A549 treated with RU486 at 1 μM for 4 hours (cell line): ENCODE results near the gene MEPE. TPM values are rescaled to one million over a fixed set of nuclear protein-coding genes. Genes with fewer than 3 reads are reported as not detected.

Experiments used
- total RNA-seq: library from RNA; stranded (reverse); fragments of 200-300 nt; extraction: Qiagen RNA extraction; gene quantifications from 5 replicates; pipeline ENCODE4 v1.2.3, GENCODE V29; 2022; ENCODE audit warnings: low read depth

Gene MEPE, protein sequence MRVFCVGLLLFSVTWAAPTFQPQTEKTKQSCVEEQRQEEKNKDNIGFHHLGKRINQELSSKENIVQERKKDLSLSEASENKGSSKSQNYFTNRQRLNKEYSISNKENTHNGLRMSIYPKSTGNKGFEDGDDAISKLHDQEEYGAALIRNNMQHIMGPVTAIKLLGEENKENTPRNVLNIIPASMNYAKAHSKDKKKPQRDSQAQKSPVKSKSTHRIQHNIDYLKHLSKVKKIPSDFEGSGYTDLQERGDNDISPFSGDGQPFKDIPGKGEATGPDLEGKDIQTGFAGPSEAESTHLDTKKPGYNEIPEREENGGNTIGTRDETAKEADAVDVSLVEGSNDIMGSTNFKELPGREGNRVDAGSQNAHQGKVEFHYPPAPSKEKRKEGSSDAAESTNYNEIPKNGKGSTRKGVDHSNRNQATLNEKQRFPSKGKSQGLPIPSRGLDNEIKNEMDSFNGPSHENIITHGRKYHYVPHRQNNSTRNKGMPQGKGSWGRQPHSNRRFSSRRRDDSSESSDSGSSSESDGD
- total RNA-seq = not detected in 5 replicates

DNA sequence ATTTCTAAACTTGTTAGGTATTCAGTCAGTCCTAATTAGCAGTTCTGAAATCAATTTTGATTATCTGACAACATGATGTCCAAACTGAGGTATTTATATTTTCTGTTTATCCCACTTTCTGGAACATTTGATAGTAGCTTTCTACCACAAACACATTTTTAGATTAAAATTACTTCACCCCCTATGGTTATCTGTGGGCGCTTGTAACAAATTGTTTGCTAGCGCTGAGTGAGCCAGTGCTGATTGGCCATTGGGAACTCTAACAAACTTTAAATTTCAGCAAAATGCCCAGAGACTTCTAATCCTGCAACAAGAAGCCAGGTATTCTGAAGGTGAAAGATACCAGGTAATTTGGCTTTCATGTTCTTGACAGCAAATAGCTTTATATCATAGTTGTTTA, at the start of gene MEPE:
Gene MEPE, plus strand, starts transcription at position 301 of the 400 bp plus-strand sequence. CDS start 1,746 bp downstream, outside the sequence.

DNA sequence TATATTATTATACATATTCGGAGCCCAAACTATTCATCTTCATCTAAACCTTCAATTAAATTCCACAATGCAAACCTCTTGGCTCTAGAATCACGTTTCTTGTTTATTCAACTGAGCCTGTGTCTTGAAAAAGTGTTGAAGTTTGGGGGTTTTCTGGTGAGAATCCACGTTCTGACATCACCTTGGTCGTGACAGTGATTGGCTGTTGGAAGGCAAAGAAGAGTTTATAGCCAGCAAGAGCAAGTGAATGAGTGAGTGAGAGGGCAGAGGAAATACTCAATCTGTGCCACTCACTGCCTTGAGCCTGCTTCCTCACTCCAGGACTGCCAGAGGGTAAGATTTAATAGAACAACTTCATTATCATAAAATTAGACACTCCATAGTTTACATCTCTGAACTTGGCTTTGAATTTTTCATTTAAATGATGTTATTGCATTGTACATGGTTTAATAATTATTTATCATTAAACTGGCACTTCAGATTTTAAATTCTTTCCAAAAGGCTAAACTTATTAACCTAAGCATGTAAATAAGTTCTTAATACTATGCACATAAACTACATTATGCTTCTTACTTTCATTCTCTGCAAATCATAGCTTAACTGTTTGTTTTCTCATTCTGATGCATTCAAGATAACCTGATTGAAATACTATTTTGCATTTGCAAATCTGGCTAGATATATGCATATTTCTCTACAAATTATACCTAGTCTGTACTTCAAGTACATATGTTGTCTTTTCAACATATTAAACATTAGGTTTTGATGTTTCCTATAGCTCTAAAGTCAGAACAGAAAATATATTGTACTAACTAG, 33.3 kb upstream of the MEPE start, which contains the start of gene IBSP:
Gene IBSP, plus strand, starts transcription at position 254 of the 813 bp plus-strand sequence. CDS start 2,808 bp downstream, outside the sequence.

Other genes starting within 250 kb of the MEPE start
- gene DSPP, start 224.4 kb upstream of the MEPE start, total RNA-seq = not detected in 5 replicates
- gene DMP1, start 182.7 kb upstream of the MEPE start, total RNA-seq = not detected in 5 replicates
- gene IBSP, start 33.4 kb upstream of the MEPE start, total RNA-seq = not detected in 5 replicates
- gene SPP1, start 142.7 kb downstream of the MEPE start, total RNA-seq = 154 to 221 TPM (median 176 TPM) in 5 replicates
- gene PKD2, start 174.7 kb downstream of the MEPE start, total RNA-seq = 15.4 to 25.0 TPM (median 22.0 TPM) in 5 replicates